Neural progenitor cell (in vitro differentiated cells): ENCODE results near the gene PRR35.

Experiments used
- EZH2phosphoT487 ChIP-seq: fragments of 200-600 bp; sonication (generic); IDR thresholded peaks from 2 replicates; pipeline ENCODE4 v1.6.1; 2017; ENCODE audit warnings: antibody characterized with exemption
- TF ChIP-seq, protein P1 (sequence below): fragments of 200-600 bp; sonication (generic); IDR thresholded peaks from 2 replicates; pipeline ENCODE4 v1.5.1; 2017; ENCODE audit warnings: antibody characterized with exemption, mild to moderate bottlenecking

DNA sequence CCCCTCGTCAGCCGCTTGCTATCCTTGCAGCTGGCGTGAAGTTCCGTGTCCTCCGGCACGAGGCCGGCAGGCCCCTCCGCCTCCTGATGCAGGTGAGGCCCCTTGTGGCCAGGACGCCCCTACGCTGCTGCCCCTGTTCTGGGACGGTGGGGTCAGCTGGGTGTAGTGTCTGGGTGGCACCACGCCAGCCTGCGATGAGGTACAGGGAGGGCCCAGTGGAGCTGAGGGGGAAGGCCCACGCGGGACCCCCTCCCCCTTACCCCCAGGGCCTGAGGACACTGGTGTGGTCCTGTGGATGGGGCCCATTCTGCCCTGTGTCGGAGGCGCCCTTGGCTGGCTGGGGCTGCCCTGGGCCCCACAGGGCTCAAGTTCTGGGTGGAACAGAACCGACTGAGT, 22.0 kb downstream of the PRR35 start:
- TF ChIP-seq, protein P1, sequence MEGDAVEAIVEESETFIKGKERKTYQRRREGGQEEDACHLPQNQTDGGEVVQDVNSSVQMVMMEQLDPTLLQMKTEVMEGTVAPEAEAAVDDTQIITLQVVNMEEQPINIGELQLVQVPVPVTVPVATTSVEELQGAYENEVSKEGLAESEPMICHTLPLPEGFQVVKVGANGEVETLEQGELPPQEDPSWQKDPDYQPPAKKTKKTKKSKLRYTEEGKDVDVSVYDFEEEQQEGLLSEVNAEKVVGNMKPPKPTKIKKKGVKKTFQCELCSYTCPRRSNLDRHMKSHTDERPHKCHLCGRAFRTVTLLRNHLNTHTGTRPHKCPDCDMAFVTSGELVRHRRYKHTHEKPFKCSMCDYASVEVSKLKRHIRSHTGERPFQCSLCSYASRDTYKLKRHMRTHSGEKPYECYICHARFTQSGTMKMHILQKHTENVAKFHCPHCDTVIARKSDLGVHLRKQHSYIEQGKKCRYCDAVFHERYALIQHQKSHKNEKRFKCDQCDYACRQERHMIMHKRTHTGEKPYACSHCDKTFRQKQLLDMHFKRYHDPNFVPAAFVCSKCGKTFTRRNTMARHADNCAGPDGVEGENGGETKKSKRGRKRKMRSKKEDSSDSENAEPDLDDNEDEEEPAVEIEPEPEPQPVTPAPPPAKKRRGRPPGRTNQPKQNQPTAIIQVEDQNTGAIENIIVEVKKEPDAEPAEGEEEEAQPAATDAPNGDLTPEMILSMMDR, result no peak
- no peak for TF ChIP-seq EZH2phosphoT487
